Activated CD4-positive, CD25-positive, alpha-beta regulatory T cell treated with anti-CD3 and anti-CD28 coated beads, Interleukin-2, amount 50 U/mL, for 16 hours (primary cell): ENCODE results near the gene SPEF2.
A peak's percentile ranks its signal among the peaks of the same experiment; 100 is the strongest.
"Not testable (repeated sequence)": the region's sequence is repeated elsewhere in the genome, so short reads cannot be mapped to it uniquely, and the experiment has no call there.

Experiments
- DNase-seq: peaks from one replicate; pipeline ENCODE4 v3.0.0-alpha.2; 2020; ENCODE audit warnings: low read depth, low spot score

Gene SPEF2

GRCh38 chr5:35651002-35651756 is 33.5 kb downstream of the SPEF2 start:
- DNase-seq, result peak; percentile 10

DNA sequence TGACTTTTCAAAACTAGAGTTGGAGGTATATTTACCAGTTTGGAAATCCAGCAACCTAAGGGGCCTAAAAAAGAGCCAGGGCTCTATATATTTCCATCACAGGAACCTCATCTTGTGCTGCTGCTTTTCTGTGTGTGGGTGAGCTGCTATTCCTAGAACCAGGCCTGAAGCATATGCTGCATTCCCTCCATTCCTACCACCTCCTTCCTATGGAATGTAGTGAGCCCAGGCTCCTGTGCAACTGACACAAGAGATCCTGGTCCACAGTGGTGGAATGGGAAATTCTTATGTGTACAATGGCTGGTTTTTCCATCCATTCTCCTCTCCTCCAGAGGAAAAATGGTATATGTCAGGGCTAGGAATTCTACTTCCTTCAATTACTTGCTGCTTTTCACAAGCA is 39.1 kb downstream of the SPEF2 start:
- DNase-seq, result no peak

- no peak for DNase-seq
These were observed 40.2 kb downstream of the SPEF2 start for GRCh38 chr5:35657877-35658276.

DNA sequence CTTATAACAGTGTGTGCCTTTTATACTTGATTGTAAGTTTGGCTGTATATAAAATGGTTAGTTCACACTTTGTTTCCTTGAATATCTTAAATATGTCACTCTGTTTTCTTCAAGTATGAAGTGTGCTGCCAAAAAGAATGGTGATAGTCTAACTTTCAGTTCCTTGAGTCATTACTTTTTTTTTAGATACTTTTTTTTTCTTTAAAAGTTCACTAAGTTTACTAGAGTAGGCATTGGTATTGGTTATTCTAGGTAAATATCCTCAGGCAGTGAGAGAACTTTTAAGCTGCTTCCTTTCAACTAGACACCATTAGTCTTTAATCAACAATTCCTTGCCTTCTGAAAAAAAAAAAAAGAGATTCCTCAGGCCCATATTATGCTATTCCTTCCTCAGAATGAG is 41.9 kb downstream of the SPEF2 start:
- no peak for DNase-seq

- DNase-seq, result no peak
These were observed 42.8 kb downstream of the SPEF2 start for GRCh38 chr5:35660451-35660850.

- DNase-seq, result no peak
These were observed 46.9 kb downstream of the SPEF2 start for GRCh38 chr5:35664584-35664983.

DNA sequence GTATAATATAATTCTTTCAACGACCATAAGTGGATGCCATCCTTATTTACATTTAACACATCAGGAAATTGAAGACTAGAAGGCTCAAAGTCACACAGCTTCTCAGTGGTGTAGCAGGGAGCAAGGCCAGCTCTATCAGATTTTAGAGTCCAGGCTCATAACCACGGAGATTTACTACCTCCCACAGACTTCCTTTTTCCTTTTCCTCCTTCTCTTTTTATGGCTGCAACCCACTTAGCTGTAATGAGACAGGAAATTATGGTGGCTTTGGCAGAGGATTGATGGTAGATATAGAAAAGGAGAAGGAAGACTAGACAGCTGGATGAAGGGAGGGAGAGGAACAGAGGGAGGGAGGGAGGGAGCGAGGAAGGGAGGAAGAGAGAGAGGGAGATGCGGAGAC is 47.4 kb downstream of the SPEF2 start:
- no peak for DNase-seq

DNA sequence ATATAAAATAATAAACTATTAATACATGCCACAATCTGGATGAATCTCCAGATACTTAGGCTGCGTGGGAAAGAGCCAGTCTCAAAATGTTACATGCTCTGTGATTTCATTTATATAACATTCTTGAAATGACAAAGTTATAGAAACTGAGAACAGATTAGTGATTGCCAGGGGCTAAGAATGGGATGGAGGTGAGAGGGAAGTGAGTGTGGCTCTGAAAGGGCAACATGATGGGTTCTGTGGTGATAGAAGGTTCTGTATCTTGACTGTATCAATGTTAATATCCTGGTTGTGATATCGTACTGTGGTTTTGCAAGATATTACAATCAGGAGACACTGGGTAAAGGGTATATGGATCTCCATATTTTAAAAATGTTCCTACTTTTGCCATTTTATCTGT is 50.7 kb downstream of the SPEF2 start:
- no peak for DNase-seq

- DNase-seq, result no peak
These were observed 51.1 kb downstream of the SPEF2 start for GRCh38 chr5:35668794-35669193.

GRCh38 chr5:35671541-35672295 is 54.1 kb downstream of the SPEF2 start:
- no peak for DNase-seq

- DNase-seq, result not testable (repeated sequence)
These were observed 54.6 kb downstream of the SPEF2 start for GRCh38 chr5:35672296-35672655.

- no peak for DNase-seq
These were observed 55.3 kb downstream of the SPEF2 start for GRCh38 chr5:35672995-35673394.

DNA sequence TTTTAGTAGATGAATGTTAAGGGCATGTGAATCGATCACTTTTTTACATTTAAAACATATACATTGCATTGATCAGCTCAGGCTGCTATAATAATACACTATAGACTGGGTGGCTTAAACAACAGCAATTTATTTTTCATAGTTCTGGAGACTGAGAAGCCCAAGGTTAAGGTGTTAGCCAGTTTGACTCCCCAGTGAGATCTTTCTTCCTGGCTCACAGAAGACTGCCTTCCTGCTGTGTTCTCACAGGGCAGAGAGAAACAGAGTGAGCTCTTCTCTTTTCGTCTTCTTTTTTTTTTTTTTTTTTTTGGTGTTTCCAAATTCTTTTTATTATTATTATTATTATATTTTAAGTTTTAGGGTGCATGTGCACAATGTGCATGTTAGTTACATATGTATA is 56.4 kb downstream of the SPEF2 start:
- no peak for DNase-seq

DNA sequence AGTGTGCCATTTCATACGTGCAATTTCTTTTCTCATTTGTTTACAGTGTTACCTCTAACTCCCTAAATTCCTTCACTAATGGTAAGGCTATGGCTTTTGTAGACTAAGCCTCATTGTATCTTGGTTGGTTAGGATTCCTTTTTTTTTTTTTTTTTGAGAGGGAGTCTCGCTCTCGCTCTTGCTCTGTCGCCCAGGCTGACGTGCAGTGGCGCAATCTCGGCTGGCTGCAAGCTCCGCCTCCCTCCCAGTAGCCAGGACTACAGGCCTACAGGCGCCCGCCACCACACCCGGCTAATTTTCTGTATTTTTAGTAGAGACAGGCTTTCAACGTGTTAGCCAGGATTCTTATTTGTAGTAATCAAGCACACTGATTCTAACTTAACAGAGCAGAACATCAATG is 57.7 kb downstream of the SPEF2 start:
- no peak for DNase-seq

DNA sequence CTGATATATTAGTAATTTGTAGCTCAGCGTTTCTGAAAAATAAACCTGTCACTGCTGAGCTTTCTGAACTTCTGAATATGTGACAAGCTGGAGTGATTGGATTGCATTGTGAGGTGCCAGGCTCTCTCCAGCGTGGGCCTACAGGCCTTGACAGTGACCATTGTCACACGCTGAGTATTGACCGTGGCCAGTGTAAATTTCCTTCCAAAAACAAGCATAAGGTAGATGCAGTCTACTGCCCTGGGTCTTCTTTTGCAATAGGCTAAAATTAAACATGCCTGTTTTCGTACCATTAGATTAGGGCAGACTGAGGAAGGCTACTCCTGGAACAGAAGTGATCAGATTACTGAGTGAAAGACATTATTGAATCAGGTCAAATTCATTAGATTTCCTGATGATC is 60.2 kb downstream of the SPEF2 start:
- DNase-seq, result no peak

DNA sequence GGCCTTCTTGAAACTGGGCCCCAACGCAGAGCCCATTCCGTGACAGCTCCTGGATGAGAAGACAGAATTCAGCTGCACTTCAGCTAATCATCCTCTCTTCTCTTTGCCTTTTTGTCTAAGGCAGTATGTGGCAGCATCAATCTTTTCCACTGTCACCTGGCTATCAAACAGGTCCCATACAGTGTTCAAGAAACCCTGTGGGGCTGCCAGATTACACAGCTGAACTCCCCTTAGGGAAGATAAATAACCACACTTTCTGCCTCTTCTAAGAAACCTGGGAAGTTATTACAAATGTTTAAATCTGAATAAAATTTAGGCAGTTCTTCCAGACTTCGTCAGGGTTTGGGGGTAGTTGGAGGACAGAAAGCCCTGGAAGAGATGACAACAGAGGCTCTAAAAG is 61.0 kb downstream of the SPEF2 start:
- no peak for DNase-seq

GRCh38 chr5:35679357-35679756 is 61.7 kb downstream of the SPEF2 start:
- DNase-seq, result no peak

- DNase-seq, result no peak
These were observed 64.2 kb downstream of the SPEF2 start for GRCh38 chr5:35681911-35682310.

GRCh38 chr5:35683466-35683865 is 65.8 kb downstream of the SPEF2 start:
- DNase-seq, result no peak

GRCh38 chr5:35685161-35685560 is 67.5 kb downstream of the SPEF2 start:
- no peak for DNase-seq

DNA sequence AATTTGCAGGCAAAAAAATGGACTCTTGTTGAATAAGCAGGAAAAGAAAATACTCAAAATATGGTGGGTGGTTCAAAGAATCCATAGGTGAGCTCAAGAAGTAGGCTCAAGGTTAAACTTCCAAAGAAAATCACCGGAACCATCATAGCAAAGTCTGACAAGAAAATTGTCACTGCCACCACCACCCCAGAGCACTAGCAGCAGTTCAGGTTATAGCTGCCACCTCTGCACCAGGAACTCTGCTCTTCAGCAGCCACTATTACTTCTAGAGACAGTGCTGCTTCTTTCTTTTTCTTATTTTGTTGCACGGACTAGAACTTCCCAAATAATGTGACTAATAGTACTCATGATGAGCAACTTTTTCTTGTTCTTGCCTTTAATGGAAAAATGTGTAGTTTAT is 70.3 kb downstream of the SPEF2 start:
- no peak for DNase-seq

DNA sequence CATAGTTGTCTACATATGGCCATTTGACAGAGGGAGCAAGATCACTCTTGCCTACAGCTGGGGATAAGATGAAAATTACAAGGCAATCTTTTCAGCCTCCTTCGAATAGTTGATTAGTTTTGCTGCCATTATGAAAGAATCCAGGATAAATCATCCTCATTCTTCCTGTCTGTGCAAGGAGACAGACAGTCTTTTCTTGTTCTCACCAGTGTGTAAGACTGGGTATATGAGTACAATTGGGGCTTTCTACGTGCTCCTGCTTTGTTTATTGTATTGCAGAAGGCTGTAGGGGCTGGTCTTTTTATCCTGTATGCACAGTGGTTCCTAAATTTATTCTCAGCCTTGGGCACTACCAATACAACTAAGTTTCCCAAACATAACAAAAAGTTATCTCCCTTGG is 76.8 kb downstream of the SPEF2 start:
- DNase-seq, result no peak

GRCh38 chr5:35698047-35698808 is 80.6 kb downstream of the SPEF2 start:
- DNase-seq, result no peak
